GM19468 (cell line): ENCODE results near the gene COL17A1.

Source experiments
- ATAC-seq: cut with Tn5 transposase; IDR thresholded peaks from one replicate; pipeline ENCODE4 v1.9.1; 2021; ENCODE audit warnings: mild to moderate bottlenecking, moderate library complexity, moderate number of reproducible peaks; ENCODE audit not compliant: unreplicated experiment; ENCODE audit errors: extremely low read depth

COL17A1 gene

GRCh38 chr10:104056619-104057273 is 28.9 kb downstream of the COL17A1 start:
- no peak for ATAC-seq

GRCh38 chr10:104054430-104054829 is 31.2 kb downstream of the COL17A1 start:
- ATAC-seq: no peak

- ATAC-seq: no peak
These were observed 32.5 kb downstream of the COL17A1 start for GRCh38 chr10:104053201-104053600.

GRCh38 chr10:104052431-104052830 is 33.2 kb downstream of the COL17A1 start:
- no peak for ATAC-seq

GRCh38 chr10:104049504-104050250 is 36.0 kb downstream of the COL17A1 start:
- ATAC-seq: no peak

GRCh38 chr10:104046651-104047050 is 39.0 kb downstream of the COL17A1 start:
- ATAC-seq: no peak

GRCh38 chr10:104045151-104046089 is 40.3 kb downstream of the COL17A1 start:
- ATAC-seq: no peak

GRCh38 chr10:104043854-104044253 is 41.8 kb downstream of the COL17A1 start:
- no peak for ATAC-seq

GRCh38 chr10:104043185-104043830 is 42.4 kb downstream of the COL17A1 start:
- ATAC-seq: no peak

GRCh38 chr10:104041891-104042535 is 43.7 kb downstream of the COL17A1 start:
- no peak for ATAC-seq

GRCh38 chr10:104040862-104041789 is 44.6 kb downstream of the COL17A1 start:
- no peak for ATAC-seq

GRCh38 chr10:104040382-104040781 is 45.3 kb downstream of the COL17A1 start:
- ATAC-seq: no peak

GRCh38 chr10:104038958-104039752 is 46.5 kb downstream of the COL17A1 start:
- no peak for ATAC-seq

- ATAC-seq: no peak
These were observed 47.1 kb downstream of the COL17A1 start for GRCh38 chr10:104038537-104038936.

GRCh38 chr10:104037261-104037951 is 48.3 kb downstream of the COL17A1 start:
- no peak for ATAC-seq

- no peak for ATAC-seq
These were observed 49.0 kb downstream of the COL17A1 start for GRCh38 chr10:104036518-104037260.

- no peak for ATAC-seq
These were observed 49.7 kb downstream of the COL17A1 start for GRCh38 chr10:104036069-104036384.
